Measurements from ENCODE around the gene PECR. TPM values are rescaled to one million over a fixed set of nuclear protein-coding genes. Genes with fewer than 3 reads are reported as not detected.
"Not testable (repeated sequence)": the region's sequence is repeated elsewhere in the genome, so short reads cannot be mapped to it uniquely, and the experiment has no call there.

The PECR gene
- total RNA-seq, 2 experiments from 2014 or later: 28.2 to 29.4 TPM

GRCh38 chr2:216094701-216095100 lies 13.1 kb upstream of the PECR start:
- no peaks in the 10 kb centered on the region for H3K9me3 Mint-ChIP-seq
- H3K36me3 Mint-ChIP-seq: no peaks in the 10 kb centered on the region
- H3K27me3 Mint-ChIP-seq: no peaks in the 10 kb centered on the region
- POLR2A ChIA-PET: no interaction called here
- H3K4me3 Mint-ChIP-seq: no peak overlapping the region
- DNase-seq: no peak
- H3K4me1 Mint-ChIP-seq: peaks cover 15% of the 10 kb centered on the region
- H3K27ac Mint-ChIP-seq: no peak overlapping the region
- ATAC-seq (ENCODE audit: low read depth): no peak

DNA sequence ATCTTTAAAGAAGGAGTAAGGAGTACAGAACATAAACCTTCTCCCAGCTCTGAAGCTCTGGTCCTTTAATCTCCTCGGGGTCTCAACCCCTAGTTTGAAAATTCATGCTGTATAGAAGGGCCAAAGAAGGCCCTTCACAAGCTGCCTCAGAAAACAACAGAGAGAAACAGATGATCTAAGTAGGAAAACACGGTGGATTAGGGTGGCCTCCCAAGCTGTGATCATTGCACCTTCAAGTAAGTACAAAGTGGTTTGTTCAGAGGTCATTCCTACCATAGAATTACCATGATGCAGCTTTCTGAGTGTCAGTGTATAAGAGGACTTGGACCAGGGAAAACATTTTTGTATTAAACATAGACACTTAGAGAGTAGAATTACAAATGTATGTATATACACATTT lies 11.0 kb upstream of the PECR start:
- H3K27me3 Mint-ChIP-seq: no peaks in the 10 kb centered on the region
- no peak for ATAC-seq (ENCODE audit: low read depth)
- H3K4me3 Mint-ChIP-seq: no peak overlapping the region
- H3K4me1 Mint-ChIP-seq: peaks cover 16% of the 10 kb centered on the region
- DNase-seq: no peak
- H3K27ac Mint-ChIP-seq: no peak overlapping the region
- no peaks in the 10 kb centered on the region for H3K9me3 Mint-ChIP-seq
- POLR2A ChIA-PET: interaction anchor here (1.8 kb wide), 1 partner anchor 15 kb away, joined by 4 read pairs; no protein-coding TSS in a partner anchor
- H3K36me3 Mint-ChIP-seq: no peaks in the 10 kb centered on the region

GRCh38 chr2:216090369-216090786 lies 8.8 kb upstream of the PECR start:
- no peak for ATAC-seq (ENCODE audit: low read depth)
- Mint-ChIP-seq H3K27ac (no peak overlapping the region), H3K9me3 (no peaks in the 10 kb centered on the region), H3K36me3 (no peaks in the 10 kb centered on the region), H3K4me1 (peaks cover 16% of the 10 kb centered on the region), H3K4me3 (no peak overlapping the region), H3K27me3 (no peaks in the 10 kb centered on the region)
- POLR2A ChIA-PET: interaction anchor here (1.5 kb wide), 1 partner anchor 9 kb away, joined by 6 read pairs; the partner anchor contains the start of genes PECR and TMEM169
- no peak for DNase-seq

- Mint-ChIP-seq H3K4me3 (no peak overlapping the region), H3K9me3 (no peaks in the 10 kb centered on the region), H3K36me3 (peaks cover 2% of the 10 kb centered on the region), H3K27ac (no peak overlapping the region), H3K4me1 (peaks cover 45% of the 10 kb centered on the region), H3K27me3 (peaks cover 2% of the 10 kb centered on the region)
- DNase-seq (no peak), ATAC-seq (ENCODE audit: low read depth) (no peak)
- POLR2A ChIA-PET: interaction anchor here (3.9 kb wide), 1 partner anchor 23 kb away, joined by 21 read pairs; the partner anchor contains the start of gene XRCC5
These were observed 4.7 kb upstream of the PECR start for GRCh38 chr2:216086207-216086893.

GRCh38 chr2:216084547-216084946 lies 2.9 kb upstream of the PECR start:
- POLR2A ChIA-PET: interaction anchor here (0.5 to 3.9 kb wide), 7 partner anchors 10 to 1896 kb away, joined by 3 to 21 read pairs (median 4); partner anchors contain the start of gene XRCC5
- peak; percentile 35 for ATAC-seq (ENCODE audit: low read depth)
- H3K4me3 Mint-ChIP-seq: peak overlapping the region; percentile 70
- no peaks in the 10 kb centered on the region for H3K9me3 Mint-ChIP-seq
- H3K27me3 Mint-ChIP-seq: peaks cover 2% of the 10 kb centered on the region
- peaks cover 41% of the 10 kb centered on the region for H3K4me1 Mint-ChIP-seq
- H3K27ac Mint-ChIP-seq: peak overlapping the region; percentile 96
- peaks cover 2% of the 10 kb centered on the region for H3K36me3 Mint-ChIP-seq
- no peak for DNase-seq

DNA sequence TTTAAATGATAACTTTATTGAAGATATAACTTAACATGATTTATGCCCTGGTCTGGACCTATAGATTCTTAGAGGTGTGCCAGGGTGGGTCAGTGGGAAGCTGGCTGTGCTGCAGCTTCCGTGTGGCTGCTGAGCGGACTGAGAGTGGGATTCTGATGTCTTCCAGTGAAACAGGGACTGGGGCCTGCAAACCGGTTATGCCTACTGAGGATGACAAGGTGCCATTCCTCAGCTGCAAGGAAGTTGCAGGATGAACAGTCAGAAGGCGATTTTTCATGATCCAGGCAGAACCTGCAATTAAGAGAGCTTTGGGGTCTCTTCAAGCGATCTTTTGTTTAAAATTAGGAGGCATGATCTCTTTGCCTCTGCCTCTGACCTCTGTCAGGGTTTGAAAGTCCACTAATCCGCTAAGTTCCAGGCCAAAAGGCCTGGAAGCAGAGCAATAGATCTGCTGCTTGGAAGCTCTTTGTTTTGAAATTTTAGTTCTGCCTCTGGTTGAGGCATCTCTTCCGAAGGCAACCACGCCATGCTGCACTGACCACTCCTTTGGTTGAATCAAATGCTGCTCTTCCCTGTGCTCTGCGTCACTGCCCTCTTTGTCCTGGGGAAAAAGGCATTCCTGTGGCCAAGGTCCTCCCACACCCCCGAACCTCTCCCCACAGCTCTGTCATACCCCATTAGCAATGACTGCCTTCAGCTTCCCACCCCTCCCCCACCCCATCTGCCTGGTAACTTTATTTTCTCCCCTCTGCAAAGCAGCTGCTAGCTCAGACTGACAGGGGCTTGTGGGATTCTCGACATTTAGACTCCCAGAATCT lies 2.1 kb upstream of the PECR start:
- POLR2A ChIA-PET: interaction anchor here (1.0 to 3.9 kb wide), 5 partner anchors 9 to 59 kb away, joined by 3 to 21 read pairs (median 4); partner anchors contain the start of gene XRCC5
- no peak for DNase-seq
- H3K27me3 Mint-ChIP-seq: peaks cover 2% of the 10 kb centered on the region
- H3K4me1 Mint-ChIP-seq: peaks cover 43% of the 10 kb centered on the region
- peak overlapping the region; percentile 36 for H3K4me3 Mint-ChIP-seq
- ATAC-seq (ENCODE audit: low read depth): no peak
- peak overlapping the region; percentile 96 for H3K27ac Mint-ChIP-seq
- peaks cover 5% of the 10 kb centered on the region for H3K36me3 Mint-ChIP-seq
- no peaks in the 10 kb centered on the region for H3K9me3 Mint-ChIP-seq

GRCh38 chr2:216082805-216083204 lies 1.2 kb upstream of the PECR start:
- DNase-seq: no peak

DNA sequence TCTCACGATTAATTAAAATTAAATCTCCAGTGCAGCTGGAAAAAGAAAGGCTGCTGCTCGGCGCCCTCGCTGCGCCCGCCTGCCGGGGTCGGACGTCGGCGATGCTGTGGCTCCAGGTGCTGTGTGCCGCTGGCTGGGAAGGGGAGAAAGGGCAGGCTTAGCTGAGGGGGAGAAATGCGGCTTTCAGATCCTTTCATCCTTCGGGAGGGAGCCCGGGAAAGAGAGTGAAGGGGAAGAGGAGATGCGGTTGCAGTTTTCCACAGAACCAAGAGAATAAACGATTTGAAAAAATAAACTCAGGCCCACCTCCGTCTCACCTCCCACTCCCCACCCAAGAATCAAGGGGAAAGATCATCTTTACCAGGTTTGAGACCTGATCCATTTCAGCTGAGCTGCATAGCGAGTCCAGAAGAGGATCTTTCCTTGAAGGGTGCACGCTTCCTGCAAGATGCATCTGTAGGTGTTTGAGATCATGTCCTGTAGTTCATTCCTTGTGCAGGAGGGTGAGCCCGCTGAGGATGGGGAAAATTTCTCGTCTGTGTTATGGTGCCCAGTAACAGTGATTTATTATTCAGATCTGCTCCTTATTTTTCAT lies 605 bp upstream of the PECR start:
- Mint-ChIP-seq H3K4me1 (peaks cover 46% of the 10 kb centered on the region), H3K4me3 (peak overlapping the region; percentile 96), H3K27me3 (peaks cover 2% of the 10 kb centered on the region), H3K27ac (peak overlapping the region; percentile 88), H3K36me3 (peaks cover 5% of the 10 kb centered on the region), H3K9me3 (no peaks in the 10 kb centered on the region)
- POLR2A ChIA-PET: interaction anchor here (0.7 to 1.7 kb wide), 8 partner anchors 8 to 416 kb away, joined by 3 to 13 read pairs (median 6); partner anchors contain the start of genes RPL37A and XRCC5
- peak; percentile 9 for ATAC-seq (ENCODE audit: low read depth)
- DNase-seq: no peak

More at GRCh38 chr2:216082805-216083204, 1.2 kb upstream of the PECR start:
- Mint-ChIP-seq H3K36me3 (peaks cover 5% of the 10 kb centered on the region), H3K27ac (peak overlapping the region; percentile 88), H3K9me3 (no peaks in the 10 kb centered on the region), H3K4me3 (peak overlapping the region; percentile 96), H3K4me1 (peaks cover 45% of the 10 kb centered on the region), H3K27me3 (peaks cover 2% of the 10 kb centered on the region)
- ATAC-seq (ENCODE audit: low read depth): no peak
- POLR2A ChIA-PET: interaction anchor here (1.5 to 3.9 kb wide), 2 partner anchors 24 to 27 kb away, joined by 3 to 21 read pairs; partner anchors contain the start of gene XRCC5

DNA sequence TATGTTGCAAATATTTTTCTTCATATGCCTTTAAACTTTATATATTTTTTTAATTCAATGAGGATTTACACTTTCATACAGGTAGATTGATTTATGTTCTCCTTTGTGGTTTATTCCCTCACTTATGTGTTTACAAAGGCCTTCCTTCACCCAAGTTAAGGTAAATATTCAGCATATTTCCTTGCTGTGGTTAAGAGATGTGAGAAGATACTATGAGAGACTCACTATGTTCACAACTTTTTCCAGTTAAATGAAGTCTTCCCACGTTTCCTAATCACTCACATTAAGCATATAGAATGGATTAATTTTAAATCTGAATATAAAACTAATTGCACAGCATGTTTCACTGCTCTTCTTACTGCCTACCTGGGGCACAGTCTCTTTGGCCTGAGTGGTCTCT lies 597 bp downstream of the PECR start:
- peaks cover 2% of the 10 kb centered on the region for H3K27me3 Mint-ChIP-seq
- peaks cover 10% of the 10 kb centered on the region for H3K36me3 Mint-ChIP-seq
- no peak for ATAC-seq (ENCODE audit: low read depth)
- peaks cover 46% of the 10 kb centered on the region for H3K4me1 Mint-ChIP-seq
- H3K27ac Mint-ChIP-seq: peak overlapping the region; percentile 88
- DNase-seq: no peak
- H3K9me3 Mint-ChIP-seq: no peaks in the 10 kb centered on the region
- POLR2A ChIA-PET: interaction anchor here (0.8 to 1.7 kb wide), 9 partner anchors 9 to 417 kb away, joined by 3 to 13 read pairs (median 5); partner anchors contain the start of genes RPL37A and XRCC5
- H3K4me3 Mint-ChIP-seq: peak overlapping the region; percentile 96

DNA sequence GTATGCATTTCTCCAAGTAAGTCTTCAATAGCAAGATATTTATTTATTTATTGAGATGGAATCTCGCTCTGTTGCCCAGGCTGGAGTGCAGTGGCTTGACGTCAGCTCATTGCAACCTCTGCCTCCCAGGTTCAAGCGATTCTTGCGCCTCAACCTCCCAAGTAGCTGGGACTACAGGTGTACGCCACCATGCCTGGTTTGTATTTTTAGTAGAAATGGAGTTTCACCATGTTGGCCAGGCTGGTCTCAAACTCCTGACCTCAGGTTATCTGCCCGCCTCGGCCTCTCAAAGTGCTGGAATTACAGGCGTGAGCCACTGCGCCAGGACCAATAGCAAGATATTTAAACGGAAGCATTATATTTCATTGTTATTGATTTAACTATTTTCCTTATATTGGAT lies 1.6 kb downstream of the PECR start:
- H3K9me3 Mint-ChIP-seq; DNase-seq; ATAC-seq (ENCODE audit: low read depth); H3K27ac Mint-ChIP-seq; POLR2A ChIA-PET; H3K27me3 Mint-ChIP-seq: not testable (repeated sequence)
- Mint-ChIP-seq H3K4me3 (peak overlapping the region; percentile 42), H3K36me3 (peaks cover 15% of the 10 kb centered on the region), H3K4me1 (peaks cover 47% of the 10 kb centered on the region)

DNA sequence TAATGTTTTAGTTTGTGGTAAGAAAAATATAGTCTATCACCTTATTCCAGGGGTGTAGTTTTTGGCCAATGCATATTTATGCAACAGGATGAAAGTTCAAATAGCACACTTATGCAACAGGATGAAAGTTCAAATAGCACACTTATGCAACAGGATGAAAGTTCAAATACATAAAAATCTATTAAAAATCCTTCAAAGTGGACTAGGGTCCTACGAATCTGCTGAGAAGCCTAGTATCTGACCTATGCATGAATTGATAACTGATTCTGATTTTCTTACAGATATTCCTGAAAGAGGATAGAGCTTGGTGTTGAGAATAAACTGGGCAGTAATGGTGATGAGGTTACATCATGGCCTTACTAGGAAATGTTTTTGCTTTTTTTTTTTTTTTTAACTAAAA lies 2.8 kb downstream of the PECR start:
- Mint-ChIP-seq H3K27me3 (peaks cover 2% of the 10 kb centered on the region), H3K27ac (no peak overlapping the region), H3K9me3 (no peaks in the 10 kb centered on the region), H3K36me3 (peaks cover 23% of the 10 kb centered on the region), H3K4me1 (peaks cover 46% of the 10 kb centered on the region), H3K4me3 (no peak overlapping the region)
- ATAC-seq (ENCODE audit: low read depth): no peak
- POLR2A ChIA-PET: no interaction called here
- DNase-seq: no peak

DNA sequence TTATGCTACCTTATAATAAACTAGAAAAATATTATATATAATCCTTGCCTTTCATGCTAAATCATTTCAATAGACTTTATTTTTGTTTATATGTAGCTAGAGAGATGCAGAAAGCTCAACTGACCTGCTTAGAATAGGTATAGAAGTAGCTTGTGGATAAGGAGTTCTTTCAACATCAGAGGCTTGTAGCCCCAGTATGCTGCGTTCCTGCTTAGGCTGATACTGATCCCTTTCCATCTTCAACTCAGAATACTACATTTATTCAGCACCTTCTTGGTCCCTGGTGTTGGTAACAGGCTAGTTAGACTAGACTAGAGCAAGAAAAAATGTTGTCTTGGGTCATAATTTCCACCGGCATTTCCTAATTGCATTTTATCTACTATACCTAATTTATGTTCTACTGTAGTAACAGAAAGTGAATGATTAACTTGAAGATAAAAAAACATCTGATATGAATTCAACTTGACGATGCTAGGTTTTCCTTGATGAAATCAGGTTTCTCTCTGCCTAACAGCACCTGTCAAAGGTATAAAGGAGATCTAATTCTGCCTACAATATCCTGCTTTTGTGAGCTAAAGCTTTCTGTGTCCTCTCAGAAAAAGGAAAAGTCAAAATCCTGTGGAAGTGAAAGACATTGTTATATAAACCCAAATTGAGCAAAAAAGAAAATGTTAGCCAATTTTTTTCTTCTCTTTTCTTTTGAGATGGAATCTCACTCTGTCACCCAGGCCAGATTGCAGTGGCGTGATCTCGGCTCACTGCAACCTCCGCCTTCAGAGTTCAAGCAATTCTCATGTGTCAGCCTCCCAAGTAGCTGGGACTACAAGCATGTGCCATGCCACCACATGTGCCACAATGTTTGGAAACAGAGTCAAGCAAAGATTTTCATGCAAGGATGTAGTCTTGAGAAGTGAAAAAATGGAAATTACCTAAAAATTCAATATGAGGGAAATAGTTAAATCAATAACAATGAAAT lies 5.8 kb downstream of the PECR start:
- H3K9me3 Mint-ChIP-seq: no peaks in the 10 kb centered on the region
- POLR2A ChIA-PET: interaction anchor here (1.2 kb wide), 1 partner anchor 8 kb away, joined by 4 read pairs; no protein-coding TSS in a partner anchor
- no peaks in the 10 kb centered on the region for H3K27me3 Mint-ChIP-seq
- H3K27ac Mint-ChIP-seq: no peak overlapping the region
- peaks cover 31% of the 10 kb centered on the region for H3K36me3 Mint-ChIP-seq
- no peak for ATAC-seq (ENCODE audit: low read depth)
- no peak for DNase-seq
- peaks cover 27% of the 10 kb centered on the region for H3K4me1 Mint-ChIP-seq
- no peak overlapping the region for H3K4me3 Mint-ChIP-seq

All from activated naive CD8-positive, alpha-beta T cell treated with anti-CD3 and anti-CD28 coated beads, Interleukin-2, amount 10 ng/mL, durations not matched to agents 7 days and 5 days (primary cell).